Mesenteric fat pad (tissue), 1 donor: ENCODE measurements around the gene TXNRD2. TPM values are rescaled to one million over a fixed set of nuclear protein-coding genes. Genes with fewer than 3 reads are reported as not detected.
"Not testable (repeated sequence)": the region's sequence is repeated elsewhere in the genome, so short reads cannot be mapped to it uniquely, and the experiment has no call there.

Experiments
- DNase-seq: peaks from one replicate; pipeline ENCODE4 v3.0.0-alpha.2; 2020; ENCODE audit warnings: low spot score
- total RNA-seq: library from RNA; stranded (reverse); fragmentation: NEBNext Ultra II Directional; extraction: Animal tissue kit (Norgen Biotek cat#: 25700); gene quantifications from one replicate; pipeline ENCODE4 v1.2.1, GENCODE V29; 2021
- donor health status: DM: yes; HTN: yes; CAD: no.

The TXNRD2 gene
- total RNA-seq, 1 donor from 2014 or later, result 20.2 TPM

DNA sequence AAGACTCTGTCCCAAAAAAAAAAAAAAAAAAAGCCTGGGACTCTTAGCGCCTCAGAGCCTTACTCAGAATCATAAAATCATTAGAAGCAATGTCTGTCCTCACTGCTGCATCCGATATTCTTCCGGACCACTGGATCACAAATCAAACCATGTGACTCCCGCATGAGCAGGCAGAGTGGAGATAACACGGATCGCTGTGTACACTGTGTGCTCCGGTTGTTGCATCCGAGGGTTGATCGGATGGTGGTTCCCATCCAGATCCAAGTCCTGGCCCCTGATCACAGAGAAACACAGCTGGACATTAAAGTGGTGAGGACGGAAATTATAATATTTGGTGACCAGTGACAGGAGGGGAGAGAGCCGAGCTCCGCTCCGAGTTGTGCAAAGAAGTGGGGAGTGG is 9.7 kb upstream of the TXNRD2 start:
- DNase-seq, result no peak

DNA sequence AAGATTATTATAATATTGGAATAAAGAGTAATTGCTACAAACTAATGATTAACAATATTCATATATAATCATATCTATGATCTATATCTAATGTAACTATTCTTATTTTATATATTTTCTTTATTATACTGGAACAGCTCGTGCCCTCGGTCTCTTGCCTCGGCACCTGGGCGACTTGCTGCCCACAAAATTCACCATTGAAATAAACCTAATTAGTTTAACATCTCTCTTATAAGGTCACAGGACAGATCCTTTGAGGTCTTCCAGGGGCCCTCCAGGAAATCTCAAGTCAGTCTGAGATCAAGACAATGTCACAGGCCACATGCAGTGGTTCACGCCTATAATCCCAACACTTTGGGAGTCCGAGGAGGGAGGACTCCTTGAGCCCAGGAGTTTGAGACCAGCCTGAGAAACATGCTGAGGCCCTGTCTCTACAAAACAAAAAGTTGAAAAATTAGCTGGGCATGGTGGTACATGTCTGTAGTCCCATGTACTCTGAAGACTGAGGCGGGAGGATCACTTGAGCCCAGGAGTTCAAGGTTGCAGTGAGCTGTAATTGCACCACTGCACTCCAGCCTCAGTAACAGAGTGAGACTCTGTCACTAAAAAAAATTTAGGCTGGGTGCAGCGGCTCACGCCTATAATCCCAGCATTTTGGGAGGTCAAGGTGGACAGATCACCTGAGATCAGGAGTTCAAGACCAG is 6.6 kb upstream of the TXNRD2 start:
- no peak for DNase-seq

DNA sequence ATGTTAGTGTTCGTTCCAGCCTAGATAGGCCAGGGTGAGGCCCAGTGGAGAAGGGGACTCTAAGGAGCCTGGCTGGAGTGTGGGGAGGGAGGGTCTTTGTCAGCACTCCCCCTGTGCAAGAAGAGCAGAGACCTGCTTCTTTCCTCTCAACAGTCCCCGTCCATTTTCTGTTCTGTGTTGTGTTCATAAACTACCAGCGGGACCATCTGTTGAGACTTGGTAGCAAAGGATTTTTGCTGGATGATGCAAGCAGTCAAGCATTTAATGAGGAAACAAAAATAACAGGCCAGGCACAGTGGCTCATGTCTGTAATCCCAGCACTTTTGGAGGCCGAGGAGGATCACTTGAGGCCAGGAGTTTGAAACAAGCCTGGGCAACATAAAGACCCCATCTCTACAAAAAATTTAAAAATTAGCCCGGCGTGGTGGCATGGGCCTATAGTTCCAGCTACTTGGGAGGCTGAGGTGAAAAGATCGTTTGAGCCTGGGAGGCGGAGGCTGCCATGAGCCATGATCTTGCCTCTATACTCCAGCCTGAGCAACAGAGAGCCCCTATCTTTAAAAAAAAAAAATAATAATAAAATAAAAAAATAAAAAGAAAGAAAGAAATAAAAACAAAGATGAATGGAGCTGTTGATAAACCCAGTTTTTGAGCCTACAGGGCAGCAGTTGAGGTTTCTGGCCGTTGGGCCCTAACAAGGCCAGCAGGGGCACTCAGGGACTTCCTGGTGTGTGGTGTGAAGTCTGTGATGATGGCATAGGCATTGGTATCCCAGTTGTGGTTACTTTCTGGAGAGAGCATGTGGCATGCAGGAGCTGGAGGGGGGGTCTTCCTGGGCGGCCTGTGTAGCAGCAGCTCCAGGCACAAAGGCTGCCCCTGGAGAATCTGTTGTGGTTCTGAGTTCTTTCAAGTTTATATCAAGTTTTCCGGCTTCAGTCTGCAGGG is 1.7 kb upstream of the TXNRD2 start:
- DNase-seq, result no peak

DNA sequence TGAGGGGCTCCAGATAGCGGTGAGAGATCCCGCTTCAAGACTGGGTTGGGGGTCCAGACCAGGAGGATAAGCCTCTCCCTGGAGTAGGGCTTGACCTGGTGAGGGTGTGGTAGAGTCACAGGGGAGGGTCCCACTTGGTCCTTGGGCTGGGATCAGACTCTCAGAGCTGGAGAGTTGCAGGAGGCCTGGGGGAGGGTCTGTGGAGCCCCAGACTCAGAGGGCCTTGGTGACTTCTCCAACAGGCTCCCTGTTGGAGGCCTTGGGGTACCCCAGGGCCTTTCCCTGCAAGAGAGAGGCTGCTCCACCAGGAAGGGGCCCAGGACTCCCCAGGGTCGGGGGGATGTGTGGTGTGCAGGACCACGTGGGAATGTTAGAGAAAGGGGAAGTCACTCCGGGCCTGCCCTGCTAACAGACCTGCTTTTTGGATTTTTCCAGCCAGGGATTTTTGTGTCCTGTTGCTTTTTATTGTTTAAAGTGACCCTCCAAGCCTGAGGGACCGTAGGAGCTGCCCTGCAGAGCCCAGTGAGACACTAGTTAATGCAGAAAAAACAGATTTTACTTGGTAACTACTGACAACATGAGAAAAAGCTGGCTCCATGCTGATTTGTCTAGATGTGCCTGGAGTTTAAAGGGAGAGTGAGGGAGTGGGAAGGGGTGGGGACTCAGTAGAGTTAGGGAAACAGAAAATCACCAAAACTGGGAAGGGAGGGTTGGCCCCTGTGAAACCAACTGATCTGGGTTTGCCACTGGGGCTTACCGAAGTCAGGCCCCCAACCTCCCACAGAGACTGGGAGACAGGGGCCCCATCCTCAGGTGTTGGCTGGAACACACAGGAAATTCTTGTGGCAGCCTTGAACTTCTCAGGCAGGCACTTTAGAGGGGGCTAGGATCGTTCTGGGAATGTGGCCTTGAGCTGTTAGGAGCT is 801 bp upstream of the TXNRD2 start:
- no peak for DNase-seq

DNA sequence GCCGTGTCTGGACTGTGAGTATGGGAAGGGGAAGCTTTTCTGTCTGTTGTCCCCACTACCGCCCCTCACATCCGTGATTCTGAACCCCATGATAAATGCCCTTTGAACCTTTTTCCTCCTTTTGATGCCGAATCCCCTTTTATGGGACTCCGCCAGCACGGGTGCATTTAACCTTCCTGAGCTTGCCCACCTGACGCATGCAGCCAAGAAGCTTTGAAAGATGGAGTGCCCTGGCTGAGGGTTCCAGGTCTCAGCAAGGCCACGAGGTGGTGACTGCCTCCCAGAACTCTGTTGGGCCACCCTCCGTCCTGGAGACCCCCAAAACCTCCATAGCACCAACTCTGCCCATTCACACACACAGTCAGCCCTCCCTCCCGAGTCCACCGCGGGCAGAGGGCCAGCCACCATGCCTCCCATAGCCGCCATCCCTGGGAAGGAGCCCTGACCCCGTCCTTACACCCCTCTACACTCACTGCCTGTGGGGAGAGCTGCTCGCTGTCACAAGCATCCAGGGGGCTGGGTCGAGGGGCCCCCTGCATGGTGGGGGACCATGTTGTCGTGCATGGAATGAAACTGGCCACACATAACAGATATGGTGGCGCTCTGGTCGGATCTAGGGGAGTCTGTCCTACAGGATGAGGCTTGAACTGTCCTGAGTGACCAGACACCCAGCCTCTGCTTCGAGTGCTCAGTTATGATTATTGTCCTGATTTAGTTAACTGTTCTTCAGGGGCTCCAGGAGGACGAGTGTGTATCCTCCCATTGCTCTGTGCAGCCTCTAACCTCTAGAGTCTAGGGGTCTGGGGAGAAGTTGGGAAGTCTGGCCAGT is 868 bp downstream of the TXNRD2 start:
- no peak for DNase-seq

DNA sequence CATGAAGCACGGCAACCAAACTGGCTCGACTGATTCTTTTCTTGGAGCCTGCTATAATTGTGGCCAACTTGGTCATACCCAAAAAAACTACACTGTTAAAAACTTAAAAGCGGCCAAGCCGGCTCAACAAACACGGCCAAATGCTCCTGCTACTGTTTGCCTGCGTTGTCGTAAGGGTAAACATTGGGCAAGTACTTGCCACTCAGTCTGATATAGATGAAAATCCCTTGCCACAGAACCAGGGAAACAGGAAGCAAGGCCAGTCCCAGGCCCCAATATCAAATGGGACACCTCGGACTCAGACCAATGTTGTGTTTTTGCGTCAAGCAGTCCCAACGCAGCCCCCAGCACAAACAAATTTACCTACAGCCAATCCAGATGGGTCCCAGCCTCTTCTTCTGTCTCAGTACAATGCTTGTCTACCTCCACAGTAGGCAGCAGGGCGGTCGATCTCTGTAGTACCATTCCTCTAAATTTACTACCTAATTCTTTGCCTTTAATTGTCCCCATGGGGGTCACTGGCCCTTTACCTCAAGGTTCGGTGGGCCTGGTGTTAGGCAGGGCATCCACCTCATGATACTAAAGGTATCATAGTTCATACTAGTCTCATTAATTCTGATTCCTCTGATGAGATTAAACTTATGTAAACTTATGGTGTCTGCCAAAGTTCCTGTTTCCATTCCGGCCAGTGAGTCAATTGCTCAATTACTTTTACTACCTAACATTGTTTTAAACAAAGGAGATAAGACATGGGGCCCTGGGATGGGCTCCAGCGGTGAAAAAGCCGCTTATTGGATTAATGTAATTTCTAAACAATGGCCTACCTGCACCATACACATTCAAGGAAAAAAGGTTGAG is 3.8 kb downstream of the TXNRD2 start:
- no peak for DNase-seq

DNA sequence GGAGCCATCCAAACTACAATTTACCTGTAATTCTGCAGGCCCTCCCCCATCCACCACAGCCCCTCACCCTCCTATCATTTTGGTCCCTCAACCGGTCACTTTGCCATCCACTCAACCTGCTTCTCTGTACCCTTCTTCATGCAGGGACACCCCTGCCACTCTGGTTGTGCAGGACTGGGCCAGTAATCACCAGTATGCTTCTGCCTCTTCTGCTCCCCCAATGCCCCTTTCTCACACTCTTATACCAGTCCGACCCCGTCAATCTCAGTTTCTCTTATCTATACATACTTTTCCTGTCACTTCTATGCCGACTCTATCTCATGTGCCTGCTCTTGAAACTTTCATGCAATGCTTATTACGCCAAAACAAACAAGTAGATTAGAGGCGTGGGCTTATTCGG is 5.1 kb downstream of the TXNRD2 start:
- DNase-seq, result no peak

DNA sequence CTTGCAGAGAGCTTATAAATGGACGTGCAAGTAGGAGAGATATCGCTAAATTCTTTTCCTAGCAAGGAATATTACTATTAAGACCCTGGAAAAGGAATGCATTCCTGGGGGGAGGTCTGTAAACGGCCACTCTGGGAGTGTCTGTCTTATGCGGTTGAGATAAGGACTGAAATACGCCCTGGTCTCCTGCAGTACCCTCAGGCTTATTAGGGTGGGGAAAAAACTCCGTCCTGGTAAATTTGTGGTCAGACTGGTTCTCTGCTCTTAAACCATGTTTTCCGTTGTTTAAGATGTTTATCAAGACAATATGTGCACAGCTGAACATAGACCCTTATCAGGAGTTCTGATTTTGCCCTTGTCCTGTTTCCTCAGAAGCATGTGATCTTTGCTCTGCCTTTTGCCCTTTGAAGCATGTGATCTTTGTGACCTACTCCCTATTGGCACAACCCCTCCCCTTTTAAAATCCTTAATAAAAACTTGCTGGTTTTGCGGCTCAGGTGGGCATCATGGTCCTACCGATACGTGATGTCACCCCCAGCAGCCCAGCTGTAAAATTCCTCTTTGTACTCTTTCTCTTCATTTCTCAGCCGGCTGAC is 6.4 kb downstream of the TXNRD2 start:
- DNase-seq, result not testable (repeated sequence)

DNA sequence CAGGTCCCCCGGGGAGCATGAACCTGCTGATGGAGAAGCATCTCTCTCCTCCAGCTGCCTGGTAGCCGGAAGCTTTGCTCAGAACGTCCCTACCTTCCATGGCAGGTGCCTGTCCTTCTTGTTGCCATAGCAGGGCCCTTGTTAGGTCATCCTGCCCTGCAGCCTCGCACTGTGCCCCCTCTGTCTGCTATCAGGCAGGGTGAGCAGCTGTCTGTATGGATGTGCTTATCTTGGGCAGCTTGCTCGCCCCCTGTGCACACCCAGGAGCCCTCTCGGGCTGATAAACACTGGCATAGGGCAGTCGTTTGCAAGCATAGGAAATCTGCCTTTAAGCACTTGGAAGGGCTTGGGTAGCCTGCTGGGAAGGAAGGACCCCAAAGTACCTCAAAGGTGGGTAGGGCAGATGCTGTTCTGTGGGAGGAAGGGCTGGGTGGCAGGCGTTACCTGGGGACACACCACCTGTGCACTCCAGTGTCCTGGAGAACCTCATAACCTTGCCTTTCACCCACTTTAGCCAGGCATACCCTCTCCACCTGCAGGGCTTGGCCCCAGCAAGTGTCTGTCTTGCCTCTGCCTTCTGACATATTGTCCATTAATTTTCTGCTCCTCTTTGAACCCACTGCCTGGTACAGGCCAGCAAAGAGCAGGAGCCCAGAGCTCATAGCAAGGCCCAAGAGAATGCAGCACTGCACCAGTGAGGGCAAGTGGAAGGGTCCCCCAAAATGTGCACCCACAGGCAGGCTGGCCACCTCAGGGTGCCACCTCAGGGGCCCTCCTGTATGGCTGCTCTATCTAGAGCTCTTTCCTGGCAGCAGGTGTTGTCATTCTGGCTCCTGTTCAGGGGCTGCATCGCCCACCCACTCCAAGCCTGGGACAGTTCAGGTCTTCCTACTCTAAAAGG is 8.0 kb downstream of the TXNRD2 start:
- DNase-seq, result no peak

DNA sequence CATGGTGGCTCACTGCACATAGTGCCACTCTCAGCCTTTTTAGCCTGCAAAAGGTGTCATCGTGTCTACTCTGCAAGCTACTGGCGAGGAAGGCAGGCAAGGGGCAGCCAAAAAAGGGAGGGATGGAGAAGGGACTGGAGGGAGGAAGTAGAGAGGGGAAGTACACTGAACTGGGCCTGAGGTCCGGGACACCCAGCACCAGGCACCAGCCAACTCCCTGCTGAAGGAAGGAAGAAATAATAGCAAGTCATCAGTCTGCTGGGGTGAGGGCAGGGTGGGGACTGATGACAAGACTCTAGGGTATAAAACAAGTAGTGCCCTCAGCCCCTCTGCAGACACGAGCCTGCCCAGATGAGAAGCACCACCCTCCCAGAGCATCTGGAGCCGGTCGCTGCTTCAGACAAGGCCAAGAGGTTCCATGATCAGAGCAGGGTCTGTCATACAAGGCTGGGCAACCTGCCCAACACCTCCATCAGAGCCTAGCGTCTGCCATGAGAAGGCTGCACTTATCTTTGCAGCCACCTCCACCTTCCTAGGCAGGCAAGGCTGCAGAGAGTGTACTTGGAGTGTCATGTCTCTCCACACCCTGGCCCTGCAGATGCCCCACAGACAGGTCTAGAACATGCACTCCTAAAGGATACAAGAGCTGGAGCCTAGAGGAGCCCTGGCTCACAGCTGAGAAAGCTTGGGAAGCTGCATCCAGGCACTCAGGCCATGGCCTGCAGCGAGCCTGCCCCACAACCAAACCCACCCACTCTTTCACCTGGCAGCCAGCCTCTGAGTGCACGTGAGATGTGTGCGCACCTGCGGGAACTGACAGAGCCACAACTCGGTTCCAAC is 9.0 kb downstream of the TXNRD2 start:
- no peak for DNase-seq

DNA sequence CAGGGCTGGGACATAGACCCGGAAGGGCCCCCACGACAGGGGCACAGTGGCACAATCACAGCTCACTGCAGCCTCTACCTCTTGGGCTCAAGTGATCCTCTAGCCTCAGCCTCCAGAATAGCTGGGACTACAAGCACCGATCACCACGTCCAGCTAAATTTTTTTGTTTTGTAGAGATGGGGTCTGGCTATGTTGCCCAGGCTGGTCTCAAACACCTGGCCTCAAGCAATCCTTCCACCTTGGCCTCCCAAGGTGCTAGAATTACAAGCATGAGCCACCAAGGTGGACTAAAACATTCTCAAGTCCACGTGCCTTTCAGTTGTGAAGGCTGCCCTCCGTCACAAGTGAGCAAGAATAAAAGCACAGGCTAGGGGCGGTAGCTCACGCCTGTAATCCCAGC is 10.1 kb downstream of the TXNRD2 start:
- no peak for DNase-seq

DNA sequence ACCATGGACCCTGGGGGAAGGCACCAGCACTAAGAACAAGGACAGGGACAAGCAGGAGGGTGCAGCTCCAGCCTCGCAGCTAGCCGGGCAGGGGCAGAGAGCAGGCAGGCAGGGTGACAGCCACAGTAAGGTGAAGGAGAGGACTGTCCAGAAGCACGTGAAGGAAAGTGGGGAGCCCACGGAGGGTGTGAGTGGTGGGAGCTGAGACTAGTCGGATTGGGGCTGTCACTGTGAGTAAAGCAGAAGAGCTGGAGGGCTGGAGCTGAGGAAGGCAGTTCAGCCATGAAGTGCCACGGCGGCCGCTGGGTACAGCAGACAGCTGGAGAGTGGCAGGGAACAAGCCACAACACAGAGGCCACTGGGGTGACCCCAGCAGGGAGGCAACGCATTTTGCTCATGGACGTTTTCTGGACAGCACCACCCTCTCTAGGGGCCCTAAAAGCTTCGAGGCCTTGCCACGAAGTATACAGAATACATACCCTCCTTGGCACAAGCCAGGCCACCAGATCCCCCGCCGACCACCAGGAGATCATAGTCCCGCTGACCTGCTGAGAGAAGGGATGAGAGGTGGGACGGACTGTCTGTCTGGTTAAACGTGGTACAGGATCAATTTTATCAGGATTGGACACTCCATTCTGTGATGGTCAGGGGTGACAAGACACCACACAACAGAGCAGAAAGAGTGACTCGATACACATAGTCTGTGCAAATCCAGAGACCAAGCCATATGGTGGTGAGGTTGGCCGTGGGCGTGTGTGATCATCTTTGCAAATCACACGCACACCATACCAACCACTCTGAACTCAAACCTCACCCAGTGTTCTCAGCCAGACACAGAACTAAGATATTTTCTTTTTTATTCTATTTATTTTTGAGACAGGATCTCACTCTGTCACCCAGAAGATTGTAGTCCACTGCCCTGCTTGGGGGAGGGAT is 10.8 kb downstream of the TXNRD2 start:
- no peak for DNase-seq

DNA sequence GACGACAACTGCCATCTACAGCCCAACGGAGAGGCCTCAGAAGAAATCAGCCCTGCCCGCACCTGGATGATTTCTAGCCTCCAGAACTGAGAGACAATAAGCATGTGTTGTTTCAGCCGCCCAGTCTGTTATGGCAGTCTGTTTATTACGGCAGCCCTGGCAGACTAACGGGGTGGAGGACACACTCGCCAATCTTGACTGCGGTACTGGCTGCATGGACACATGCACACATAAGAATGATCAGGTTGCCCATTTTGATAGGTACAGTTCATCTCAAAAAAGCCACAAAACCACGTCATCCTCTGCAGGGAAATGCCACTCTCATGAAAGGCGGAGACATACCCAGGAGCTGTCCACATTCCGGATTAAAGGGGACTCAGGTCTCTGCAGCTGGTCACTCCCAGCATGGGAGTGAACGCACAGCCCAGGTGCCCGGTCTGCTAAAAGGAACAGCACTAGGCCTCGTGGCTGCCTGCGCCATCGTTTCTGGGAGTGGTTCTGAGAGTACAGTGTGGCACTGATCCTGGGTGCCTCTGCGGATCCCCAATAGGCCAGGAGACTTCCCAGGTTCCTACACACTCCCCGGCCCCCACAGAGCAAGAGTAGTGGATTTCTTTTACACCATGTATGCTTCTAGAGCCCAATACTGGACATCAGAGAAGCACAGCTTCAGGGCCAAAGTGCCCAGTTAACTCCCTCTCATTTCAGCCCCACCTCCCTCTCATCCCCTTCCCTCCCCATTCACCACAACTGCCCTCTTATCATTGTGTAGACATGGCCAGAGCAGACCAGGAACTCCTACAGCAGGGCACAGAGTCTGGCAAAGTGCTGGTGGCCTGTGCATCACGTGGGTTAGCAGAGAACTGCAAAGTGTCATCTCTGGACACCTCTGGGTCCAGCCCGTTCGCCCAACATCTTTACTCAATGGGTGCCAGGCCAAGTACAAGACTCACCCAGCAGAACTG is 11.8 kb downstream of the TXNRD2 start:
- DNase-seq, result no peak

DNA sequence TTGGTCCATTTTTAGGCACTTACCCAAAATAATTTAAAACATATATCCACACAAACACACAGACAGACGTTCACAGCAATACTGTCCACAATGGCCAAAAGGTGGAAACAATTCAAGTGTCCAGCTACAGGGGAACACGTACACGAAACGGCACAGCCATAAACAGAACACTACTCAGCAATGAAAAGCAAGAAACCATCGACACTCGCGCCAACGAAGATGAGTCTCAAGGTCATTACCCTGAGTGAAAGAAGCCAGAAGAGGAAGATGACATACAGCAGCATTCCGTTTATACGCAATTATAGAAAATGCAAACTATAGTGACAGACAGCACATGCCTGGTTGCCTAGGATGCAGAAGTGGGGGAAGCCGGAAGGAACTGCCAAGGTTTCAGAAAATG is 13.4 kb downstream of the TXNRD2 start:
- DNase-seq, result no peak

DNA sequence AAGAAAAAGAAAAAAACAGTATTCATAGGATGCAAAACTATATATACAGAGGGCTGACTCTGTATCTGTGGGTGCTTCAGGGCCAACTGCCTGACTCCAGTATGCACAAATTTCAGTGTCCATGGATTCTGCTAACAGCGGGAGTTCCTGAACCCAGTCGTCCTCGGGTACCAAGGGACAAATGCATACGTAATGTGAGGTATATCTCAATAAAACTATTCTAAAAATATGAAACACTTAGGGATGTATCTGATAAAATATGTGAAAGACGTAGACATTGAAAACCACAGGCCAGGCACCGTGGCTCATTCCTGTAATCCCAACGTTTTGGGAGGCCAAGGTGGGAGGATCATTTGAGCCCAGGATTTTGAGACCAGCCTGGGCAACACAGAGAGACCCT is 13.9 kb downstream of the TXNRD2 start:
- DNase-seq, result no peak
